SK-N-MC (cell line): Measurements from ENCODE around the gene PCBP4.

Source experiments
- EZH2 ChIP-seq: fragments of 200-600 bp; sonication (generic); IDR thresholded peaks from one replicate; pipeline ENCODE4 v1.6.1; 2017; ENCODE audit warnings: antibody characterized with exemption
- FOXP2 ChIP-seq: optimal IDR thresholded peaks from 2 replicates; pipeline ENCODE3; 2011; ENCODE audit warnings: mild to moderate bottlenecking, moderate library complexity; ENCODE audit not compliant: insufficient read depth; ENCODE audit errors: extremely low read length, control extremely low read depth
- POLR2AphosphoS5 ChIP-seq: IDR thresholded peaks from 2 replicates; pipeline ENCODE4 v1.6.1; 2012; ENCODE audit warnings: mild to moderate bottlenecking, low read depth, low read length, borderline replicate concordance

DNA sequence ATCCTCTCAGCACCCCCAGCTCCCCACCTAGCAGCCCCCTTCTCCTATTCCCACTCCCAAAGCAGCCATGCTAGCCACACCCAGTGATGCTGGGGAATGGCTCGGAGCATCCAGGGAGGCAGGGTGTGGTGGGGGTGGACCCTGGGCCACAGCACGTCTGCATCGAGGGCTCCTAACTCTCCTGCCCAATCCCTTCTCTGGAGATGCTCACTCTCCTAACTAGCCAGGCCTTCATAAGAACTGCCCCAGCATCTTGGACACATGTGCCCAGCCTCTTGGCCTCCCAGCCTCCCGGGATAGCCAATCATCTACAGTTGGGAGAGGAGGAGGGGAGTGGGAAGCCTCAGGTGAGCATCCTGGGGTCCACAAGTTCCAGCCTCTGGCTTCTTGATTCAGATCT is 2.7 kb downstream of the PCBP4 start:
- TF ChIP-seq POLR2AphosphoS5 (no peak), EZH2 (no peak), FOXP2 (no peak)
